HepG2 (cell line): ENCODE data around the gene BCAR3. TPM values are rescaled to one million over a fixed set of nuclear protein-coding genes. Genes with fewer than 3 reads are reported as not detected.

ENCODE experiments used
- ATAC-seq: fragments of 200-7000 bp; cut with Tn5 transposase; 3 replicates; pipeline ENCODE4 v1.9.1; 2020; ENCODE audit warnings: mild to moderate bottlenecking, moderate library complexity
- BruUV-seq: library from RNA; stranded (reverse); fragments of 400-500 nt; replicated peaks from 2 replicates; lab custom pipeline; 2021; lab: Mats Ljungman, UMichigan
- CTCF ChIA-PET: fragments of 300-600 bp; formaldehyde crosslinking; extraction: SDS; loops from one replicate; lab custom pipeline; 2021; ENCODE audit warnings: low total read pairs, inconsistent platforms, low intra/inter-chr PET ratio; lab: Yijun Ruan, JAX
- POLR2A ChIA-PET: fragments of 350-600 bp; sonication (Branson Sonifier 250); formaldehyde crosslinking; loops from one replicate; lab custom pipeline; 2020; ENCODE audit warnings: antibody characterized with exemption, inconsistent platforms; lab: Yijun Ruan, JAX
- DNase-seq: peaks from one replicate; pipeline ENCODE4 v3.0.0-alpha.2; 2015; ENCODE audit warnings: low spot score
- FAIRE-seq: peaks from 3 replicates; lab custom pipeline; 2011; peaks lifted over from hg19 to GRCh38; lab: Jason Lieb, UNC
- H2AFZ ChIP-seq: one replicate; pipeline ENCODE4 v1.6.1; 2011; ENCODE audit warnings: low read length, inconsistent platforms
- H3K27ac ChIP-seq: fragments of 300-600 bp; 3 replicates; pipeline ENCODE4 v1.8.0; 2011; ENCODE audit warnings: mixed run types, mild to moderate bottlenecking, mixed read lengths, low read length, inconsistent platforms; ENCODE audit not compliant: insufficient read depth; ENCODE audit errors: extremely low read length
- H3K27me3 ChIP-seq, 2 experiments: fragments of 200-600 bp in 1 of 2; 2 replicates in 1 of 2; 3 replicates in 1 of 2; pipeline versions ENCODE4 v1.6.0 to v1.8.0; 2011; ENCODE audit warnings: low read length in 2 of 2, mild to moderate bottlenecking in 2 of 2, moderate library complexity in 2 of 2, inconsistent platforms in 1 of 2; ENCODE audit not compliant: insufficient read depth in 2 of 2, control insufficient read depth in 1 of 2
- H3K36me3 ChIP-seq, 2 experiments: fragments of 200-600 bp in 1 of 2; replicated peaks in 1 of 2; 2 replicates in 1 of 2; 3 replicates in 1 of 2; pipeline versions ENCODE4 v1.5.1 to v1.8.0; 2011; ENCODE audit warnings: low read length in 2 of 2, inconsistent platforms in 1 of 2; ENCODE audit not compliant: insufficient read depth in 2 of 2, control insufficient read depth in 1 of 2
- H3K4me1 ChIP-seq: 2 replicates; pipeline ENCODE4 v1.5.1; 2012; ENCODE audit warnings: low read length, inconsistent platforms; ENCODE audit not compliant: insufficient read depth
- H3K4me2 ChIP-seq: 2 replicates; pipeline ENCODE4 v1.6.0; 2011; ENCODE audit warnings: low read depth, low read length, inconsistent platforms
- H3K4me3 ChIP-seq, 3 experiments: fragments of 200-600 bp in 1 of 3; sonication (generic), shearing (Covaris generic) in 1 of 3; replicated peaks in 1 of 3; 2 replicates each; pipeline ENCODE4 v1.5.1; 2011 to 2016; ENCODE audit warnings: low read length in 3 of 3, inconsistent platforms in 2 of 3, low read depth in 2 of 3, mild to moderate bottlenecking in 2 of 3, control low read depth in 1 of 3, mixed read lengths in 1 of 3; ENCODE audit not compliant: insufficient read depth in 1 of 3
- H3K79me2 ChIP-seq: one replicate; pipeline ENCODE4 v1.6.1; 2011; ENCODE audit warnings: low read length, inconsistent platforms; ENCODE audit not compliant: insufficient read depth
- H3K9ac ChIP-seq: 2 replicates; pipeline ENCODE4 v1.6.0; 2011; ENCODE audit warnings: mild to moderate bottlenecking, low read depth, low read length, inconsistent platforms; ENCODE audit not compliant: insufficient read depth
- H3K9me3 ChIP-seq: 2 replicates; pipeline ENCODE4 v1.5.1; 2012; ENCODE audit warnings: mild to moderate bottlenecking, low read length
- H4K20me1 ChIP-seq: 2 replicates; pipeline ENCODE4 v1.6.0; 2011; ENCODE audit warnings: inconsistent platforms, mild to moderate bottlenecking, low read length, moderate library complexity; ENCODE audit not compliant: insufficient read depth
- CEBPB ChIP-seq: IDR thresholded peaks from 2 replicates; pipeline ENCODE4 v1.6.1; 2011; ENCODE audit warnings: low read depth, low read length, improper control_type of control experiment, borderline replicate concordance
- CTCF ChIP-seq: sonication (generic); formaldehyde crosslinking; IDR thresholded peaks from 2 replicates; pipeline ENCODE4 v1.5.0; 2020; ENCODE audit warnings: mild to moderate bottlenecking, missing genetic modification reagents, moderate library complexity
- ISL2 ChIP-seq: sonication (generic); formaldehyde crosslinking; IDR thresholded peaks from 2 replicates; pipeline ENCODE4 v1.5.0; 2020; ENCODE audit warnings: missing genetic modification reagents
- RAD21 ChIP-seq: fragments of 450-650 bp; formaldehyde crosslinking; IDR thresholded peaks from 2 replicates; pipeline ENCODE4 v1.5.0; 2020; ENCODE audit warnings: mild to moderate bottlenecking
- RBAK ChIP-seq: sonication (generic); formaldehyde crosslinking; IDR thresholded peaks from 2 replicates; pipeline ENCODE4 v1.5.1; 2020; ENCODE audit warnings: mild to moderate bottlenecking, missing genetic modification reagents
- SALL1 ChIP-seq: sonication (generic); formaldehyde crosslinking; IDR thresholded peaks from 2 replicates; pipeline ENCODE4 v1.8.0; 2022; ENCODE audit warnings: mild to moderate bottlenecking, missing genetic modification reagents
- SMC3 ChIP-seq: IDR thresholded peaks from 2 replicates; pipeline ENCODE4 v1.6.1; 2011; ENCODE audit warnings: low read length, improper control_type of control experiment
- SOX6 ChIP-seq, 2 experiments: fragments of 450-650 bp in 1 of 2; sonication (generic) in 1 of 2; formaldehyde crosslinking in 1 of 2; IDR thresholded peaks; 2 replicates each; pipeline versions ENCODE4 v1.4.0 to v1.6.1; 2017 to 2020; ENCODE audit warnings: antibody characterized with exemption in 1 of 2, mild to moderate bottlenecking in 1 of 2, missing genetic modification reagents in 1 of 2
- STAG1 ChIP-seq: sonication (generic); formaldehyde crosslinking; IDR thresholded peaks from 2 replicates; pipeline ENCODE4 v1.4.0; 2020; ENCODE audit warnings: missing genetic modification reagents
- ZFP82 ChIP-seq: sonication (generic); formaldehyde crosslinking; IDR thresholded peaks from 2 replicates; pipeline ENCODE4 v1.5.1; 2020; ENCODE audit warnings: mild to moderate bottlenecking, missing genetic modification reagents, borderline replicate concordance
- ZNF687 ChIP-seq: sonication (generic); formaldehyde crosslinking; IDR thresholded peaks from 2 replicates; pipeline ENCODE4 v1.5.1; 2020; ENCODE audit warnings: mild to moderate bottlenecking, missing genetic modification reagents, moderate library complexity
- ZNF770 ChIP-seq: sonication (generic); formaldehyde crosslinking; IDR thresholded peaks from 2 replicates; pipeline ENCODE4 v1.5.0; 2020; ENCODE audit warnings: mild to moderate bottlenecking, missing genetic modification reagents
- WGBS: methylation state at CpG from one replicate; pipeline ENCODE4 v1.1.6; 2017; ENCODE audit warnings: low lambda C conversion rate; 5-methylcytosine and 5-hydroxymethylcytosine counted together
- in situ Hi-C: cut with HindIII; loops from 2 replicates; pipeline ENCODE4 v1.10.0; 2017; ENCODE audit warnings: low pct_unique_long_range_greater_than_20kb; ENCODE audit not compliant: extremely low pct_ligation_motif_present
- intact Hi-C: fragments of 100-400 bp; cut with micrococcal nuclease; formaldehyde crosslinking; loops from one replicate; pipeline ENCODE4 v1.10.0; 2022; ENCODE audit not compliant: unreplicated experiment
- polyA plus RNA-seq, 8 experiments: library from polyadenylated mRNA; depleted of rRNA in 3 of 8; stranded (reverse) in 7 of 8; unstranded in 1 of 8; fragments of >200 nt; fragmentation: Illumina TruSeq in 4 of 8; extraction: Trizol in 4 of 8; gene quantifications; 2 replicates each; pipeline versions ENCODE4 v1.2.1 to v1.2.3, GENCODE V29; 2011 to 2016; ENCODE audit warnings: low read depth in 4 of 8, missing spikeins in 1 of 8, mixed read lengths in 1 of 8; ENCODE audit not compliant: insufficient read depth in 1 of 8
- total RNA-seq, 5 experiments: library from RNA; depleted of rRNA; stranded (reverse); fragments of >200 nt; fragmentation: Illumina TruSeq; extraction: Trizol; gene quantifications; 2 replicates each; pipeline ENCODE4 v1.2.3, GENCODE V29; 2016; ENCODE audit warnings: low read depth in 1 of 5

The BCAR3 gene
- total and polyA plus RNA-seq, 2 of the 13 experiments (the other 11 are each of a cell fraction or from before 2014, with no cell fraction given): 3.6 to 4.8 TPM

GRCh38 chr1:93631626-93632365 is 49.8 kb downstream of the BCAR3 start:
- TF ChIP-seq STAG1: peak; percentile 74
- TF ChIP-seq SALL1 (CRISPR knock-in tag): peak; percentile 26; the same call in 1 of the 2 replicates
- peak; percentile 71 for TF ChIP-seq SMC3
- no peak for TF ChIP-seq RBAK (CRISPR knock-in tag)
- no peak for TF ChIP-seq SOX6 (IDR thresholded peaks at IDR 0.05)
- TF ChIP-seq SOX6 (CRISPR knock-in tag; IDR thresholded peaks at IDR 0.05): 0 out of 2 replicates have a peak, but pooled peaks have one; percentile 27
- TF ChIP-seq RAD21 (CRISPR knock-in tag): peak; percentile 47; the same call in 1 of the 2 replicates
- no peak for TF ChIP-seq ZFP82 (CRISPR knock-in tag)
- peak; percentile 76 for TF ChIP-seq CEBPB
- peak; percentile 66 for TF ChIP-seq CTCF
- peak; percentile 14; the same call in 1 of the 2 replicates for TF ChIP-seq ZNF770 (CRISPR knock-in tag)
- no peak for TF ChIP-seq ISL2
- TF ChIP-seq ZNF687 (CRISPR knock-in tag): 0 out of 2 replicates have a peak, but pooled peaks have one; percentile 14
- intact Hi-C loops: loop anchor here (1.0 to 2.0 kb wide), 3 partner anchors 49 to 213 kb away; no protein-coding TSS in a partner anchor
- no peaks in the 10 kb centered on the region for H4K20me1 ChIP-seq
- H3K4me1 ChIP-seq: peaks cover 14% of the 10 kb centered on the region
- FAIRE-seq (peak; percentile 73), DNase-seq (peak; percentile 52), ATAC-seq (peak; percentile 87)
- in situ Hi-C loops: no loop called here
- ChIA-PET POLR2A (interaction anchor here (0.9 kb wide), 1 partner anchor 215 kb away, joined by 3 read pairs; no protein-coding TSS in a partner anchor), CTCF (interaction anchor here (1.5 to 5.3 kb wide), 3 partner anchors 49 to 213 kb away, joined by 7 to 89 read pairs (median 21); no protein-coding TSS in a partner anchor)
- no peak overlapping the region for H3K4me2 ChIP-seq
- no peak overlapping the region for H3K27ac ChIP-seq
- H3K4me3 ChIP-seq: no peak overlapping the region
- peaks cover 5% of the 10 kb centered on the region for H3K79me2 ChIP-seq
- no TSS peak for BruUV-seq
- H3K27me3 ChIP-seq: no peaks in the 10 kb centered on the region
- WGBS: 76% methylated on average over 3 of the region's 5 CpGs
- no peak overlapping the region for H2AFZ ChIP-seq
- H3K9me3 ChIP-seq: no peaks in the 10 kb centered on the region
- peaks cover 0 to 16% of the 10 kb centered on the region in 2 experiments; a peak in 2 of 5 replicates for H3K36me3 ChIP-seq
- H3K9ac ChIP-seq: no peak overlapping the region
